GM19035 (cell line): Measurements from ENCODE around the gene PKN1.

Experiments
- ATAC-seq: cut with Tn5 transposase; IDR thresholded peaks from one replicate; pipeline ENCODE4 v1.9.1; 2021; ENCODE audit not compliant: unreplicated experiment

The PKN1 gene

DNA sequence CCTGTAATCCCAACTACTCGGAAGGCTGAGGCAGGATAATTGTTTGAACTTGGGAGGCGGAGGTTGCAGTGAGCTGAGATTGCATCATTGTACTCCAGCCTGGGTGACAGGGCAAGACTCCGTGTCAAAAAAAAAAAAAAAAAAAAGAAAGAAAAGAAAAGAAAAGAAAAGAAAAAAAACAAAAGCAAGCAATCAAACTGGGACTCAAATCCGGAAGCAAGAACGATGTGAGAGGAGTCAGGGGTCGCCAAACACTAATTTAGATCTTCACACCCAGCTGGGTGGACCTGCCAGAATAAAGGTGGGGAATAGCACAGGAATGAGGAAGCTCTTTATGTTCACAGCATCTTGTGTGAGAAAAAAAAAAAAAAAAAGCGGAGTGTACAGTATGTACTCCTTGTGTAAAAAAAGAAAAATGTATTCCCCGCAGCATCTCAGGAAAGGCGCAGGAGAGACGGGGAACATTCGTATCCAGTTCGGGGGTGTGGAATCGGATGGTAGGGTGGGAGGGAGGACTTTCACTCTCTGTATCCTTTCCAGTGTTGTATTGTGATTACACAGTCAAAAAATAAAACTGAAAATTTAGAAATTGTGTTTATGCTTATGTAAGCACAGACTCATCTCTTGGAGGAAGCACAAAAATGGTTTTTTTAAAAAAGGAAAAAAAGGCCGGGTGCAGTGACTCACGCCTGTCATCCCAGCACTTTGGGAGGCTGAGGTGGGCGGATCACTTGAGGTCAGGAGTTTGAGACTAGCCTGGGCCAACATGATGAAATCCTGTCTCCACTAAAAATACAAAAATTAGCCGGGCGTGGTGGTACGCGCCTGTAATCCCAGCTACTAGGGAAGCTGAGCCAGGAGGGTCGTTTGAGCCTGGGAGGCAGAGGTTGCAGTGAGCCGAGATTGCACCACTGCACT is 77.5 kb downstream of the PKN1 start:
- ATAC-seq: no peak

DNA sequence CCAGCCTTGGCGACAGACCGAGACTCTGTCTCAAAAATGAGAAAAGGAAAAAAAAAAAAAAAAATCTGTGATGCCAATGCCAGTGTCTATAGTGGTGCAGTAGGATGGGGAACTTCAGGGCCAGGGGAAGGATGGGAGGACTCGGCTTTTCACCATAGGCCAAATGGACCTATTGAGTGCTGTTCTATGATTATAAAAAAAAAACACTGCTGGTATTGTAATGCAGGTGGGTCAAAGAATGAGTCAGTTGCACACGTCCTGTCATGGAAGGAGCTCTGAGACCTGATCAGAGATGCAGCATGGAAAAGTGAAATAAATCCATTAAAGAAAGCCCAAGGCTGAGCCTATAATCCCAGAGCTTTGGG is 78.1 kb downstream of the PKN1 start:
- no peak for ATAC-seq

DNA sequence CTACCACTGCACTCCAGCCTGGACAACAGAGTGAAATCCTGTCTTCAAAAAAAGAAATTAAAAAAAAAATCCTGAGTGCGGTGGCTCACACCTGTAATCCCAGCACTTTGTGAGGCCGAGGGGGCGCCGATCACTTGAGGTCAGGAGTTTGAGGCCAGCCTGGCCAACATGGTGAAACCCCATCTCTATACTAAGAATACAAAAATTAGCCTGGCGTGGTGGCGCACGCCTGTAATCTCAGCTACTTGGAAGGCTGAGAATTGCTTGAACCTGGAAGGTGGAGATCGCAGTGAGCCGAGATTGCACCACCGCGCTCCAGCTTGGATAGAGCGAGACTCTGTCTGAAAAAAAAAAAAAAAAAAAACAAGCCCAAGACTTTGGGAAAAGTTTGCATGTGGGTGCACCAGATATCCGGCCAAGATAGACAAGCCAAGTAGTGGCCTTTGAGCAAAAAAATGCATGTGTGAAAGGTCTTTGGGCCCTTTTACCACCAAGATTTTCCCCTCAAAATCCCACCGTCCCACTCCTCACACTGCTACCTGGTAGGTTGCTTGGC is 79.4 kb downstream of the PKN1 start:
- no peak for ATAC-seq

DNA sequence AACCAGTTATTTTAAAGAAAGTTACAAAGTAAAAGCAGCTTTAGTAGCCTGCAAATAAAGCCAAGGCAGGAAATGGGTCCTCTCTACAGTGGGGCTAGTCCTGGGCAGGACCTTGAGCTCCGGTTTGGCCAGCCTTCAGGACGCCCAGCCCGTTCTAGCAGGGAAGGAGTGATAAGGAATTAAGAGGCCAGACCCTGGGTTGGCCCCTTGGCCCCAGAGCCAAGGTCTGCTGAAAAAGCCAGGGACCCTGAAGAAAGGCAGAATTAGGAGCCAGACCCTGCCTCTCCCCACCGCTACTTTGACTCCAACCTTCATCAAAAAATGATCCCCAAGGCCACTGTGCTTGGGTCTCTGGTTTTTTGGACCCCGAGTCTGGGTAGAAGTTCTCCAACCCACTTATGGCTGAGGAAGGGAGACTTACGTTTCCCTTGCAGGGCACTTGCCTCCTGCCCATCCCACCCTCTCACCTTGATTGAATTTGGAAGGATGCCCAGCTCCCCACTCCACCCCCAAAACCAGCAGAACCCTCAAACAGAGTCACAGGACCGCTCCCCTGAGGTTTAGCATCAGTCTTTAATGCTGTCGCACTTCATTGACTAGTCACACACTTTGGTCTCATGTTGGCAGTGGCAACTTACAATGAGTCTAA is 81.2 kb downstream of the PKN1 start:
- no peak for ATAC-seq

DNA sequence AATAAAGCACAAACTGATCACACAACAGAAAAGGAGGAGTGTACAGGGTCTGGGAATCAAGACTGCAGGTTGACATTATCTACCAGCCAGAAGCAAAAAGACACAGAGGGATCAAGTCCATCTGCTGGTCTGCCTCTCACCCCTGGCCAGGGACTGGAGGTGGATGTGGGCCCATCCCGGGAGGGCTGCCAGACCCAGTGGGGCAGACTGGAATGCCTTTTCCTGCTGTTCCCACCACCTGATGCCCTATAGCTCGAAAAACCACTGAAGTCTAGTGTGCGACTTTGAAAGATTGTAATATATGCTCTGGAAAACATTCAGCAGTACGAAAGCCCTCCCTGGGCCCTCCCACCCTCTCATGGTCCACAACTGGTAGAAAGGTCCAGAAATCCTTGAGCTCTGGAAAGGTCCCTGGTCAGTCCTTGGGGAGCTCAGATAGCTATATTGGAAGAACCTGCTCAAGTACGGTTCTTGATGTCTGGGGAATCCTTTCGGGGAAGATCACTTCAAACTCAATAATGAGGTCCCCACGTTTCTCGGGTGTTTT is 82.5 kb downstream of the PKN1 start:
- ATAC-seq: no peak

DNA sequence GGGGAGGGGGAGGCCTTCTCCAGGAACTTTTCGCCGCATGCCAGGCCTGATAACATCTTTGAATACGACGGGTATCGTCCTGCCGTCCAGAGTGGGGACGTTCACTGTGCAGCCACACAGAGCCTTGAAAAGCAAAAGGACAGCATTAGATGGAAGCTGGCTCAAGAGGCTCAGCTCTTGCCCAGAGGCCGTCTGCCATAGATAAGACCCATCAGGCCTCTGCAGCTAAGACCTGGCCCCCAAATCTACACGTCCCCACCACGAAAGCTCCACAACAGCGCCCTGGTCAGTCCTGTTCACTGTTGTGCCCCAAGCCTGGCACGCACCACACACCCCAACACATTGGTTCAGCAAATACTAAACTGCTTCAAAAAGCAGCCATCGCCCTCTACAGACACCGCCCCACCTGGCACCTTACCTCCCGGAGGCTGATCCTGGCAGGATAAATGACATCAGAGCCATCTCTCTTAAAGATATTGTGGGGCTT is 83.0 kb downstream of the PKN1 start:
- ATAC-seq: no peak

DNA sequence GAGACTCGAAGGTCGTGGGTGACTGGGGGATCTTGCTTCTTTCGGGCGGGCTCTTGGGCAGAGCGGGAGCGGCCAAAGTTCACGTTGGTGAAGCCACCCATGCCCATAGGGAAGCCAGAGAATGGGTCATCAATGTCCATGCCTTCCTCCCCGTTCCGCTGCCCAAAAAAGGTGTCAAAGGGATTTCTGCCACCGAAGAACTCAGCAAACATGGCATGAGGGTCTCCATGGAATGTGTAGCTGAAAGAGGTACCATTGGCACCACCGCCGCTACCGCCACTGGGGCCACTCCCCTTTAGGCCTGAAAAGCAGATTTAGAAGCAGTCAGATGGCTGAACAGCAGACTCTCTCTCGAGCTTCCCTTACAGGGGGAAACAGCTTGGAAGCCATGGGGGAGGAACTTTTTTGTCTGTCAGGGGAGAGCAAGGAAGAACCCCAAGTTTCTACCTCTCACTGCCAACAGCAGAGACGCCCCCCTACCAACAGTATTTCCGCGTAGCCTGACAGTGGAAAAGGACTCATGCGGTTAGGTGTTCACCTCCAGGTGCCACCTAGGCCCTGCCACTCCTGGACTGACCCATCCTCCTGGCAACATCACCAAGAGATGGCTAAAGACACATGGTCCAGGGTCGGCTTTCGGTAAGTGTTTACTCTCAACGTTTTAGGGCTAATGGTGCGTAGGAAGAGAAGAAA is 83.8 kb downstream of the PKN1 start:
- no peak for ATAC-seq

DNA sequence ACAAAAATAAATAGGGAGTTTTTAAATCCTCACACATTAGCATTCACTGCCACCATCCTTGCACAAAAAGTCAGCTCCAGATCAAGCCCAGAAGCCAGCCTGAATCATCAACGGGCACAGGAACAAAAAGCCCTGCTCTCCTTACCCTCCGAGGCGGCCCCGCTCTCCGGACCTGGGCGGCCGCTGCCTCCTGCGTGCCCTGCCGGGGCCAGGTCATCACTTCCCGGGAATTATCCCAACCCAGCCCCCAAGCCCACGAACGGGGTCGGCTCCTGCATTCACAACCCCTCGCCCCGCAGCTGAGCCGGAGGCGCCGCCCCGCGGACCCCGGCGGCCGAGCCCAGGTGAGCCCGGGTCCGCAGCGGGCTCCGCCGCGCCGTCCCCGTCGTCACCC is 84.3 kb downstream of the PKN1 start:
- no peak for ATAC-seq

DNA sequence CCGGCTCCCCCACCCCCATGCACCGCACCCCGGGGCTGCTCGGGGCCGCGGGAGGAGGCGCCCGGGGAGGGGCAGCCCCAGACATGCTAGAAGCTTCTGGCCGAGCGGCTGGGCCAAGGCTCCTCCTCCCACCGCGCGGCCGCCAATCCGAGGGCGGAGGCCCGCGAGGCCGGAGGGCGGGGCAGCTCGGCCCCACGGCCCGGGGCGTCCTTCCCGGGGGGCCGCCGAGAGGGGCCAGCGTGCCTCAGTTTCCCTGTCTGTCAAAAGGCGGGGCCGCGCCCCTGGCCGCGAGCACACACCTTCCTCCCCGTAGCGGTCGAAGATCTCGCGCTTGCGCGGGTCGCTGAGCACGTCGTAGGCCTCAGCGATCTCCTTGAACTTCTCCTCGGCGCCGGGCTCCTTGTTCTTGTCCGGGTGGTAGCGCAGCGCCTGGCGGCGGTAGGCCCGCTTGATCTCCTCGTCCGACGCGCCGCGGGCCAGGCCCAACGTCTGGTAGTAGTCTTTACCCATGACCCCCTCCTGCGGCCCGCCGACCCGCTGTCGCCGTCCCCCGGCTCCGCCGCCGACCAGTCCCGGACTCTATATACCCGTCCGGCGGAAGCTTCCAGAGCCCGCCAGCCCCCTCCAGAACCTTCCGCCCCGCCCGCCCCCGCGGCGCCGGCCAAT is 84.9 kb downstream of the PKN1 start, which contains the start of gene DNAJB1:
Gene DNAJB1, minus strand, starts transcription at position 558 of the 666 bp plus-strand sequence. Its CDS starts 48 bp downstream, at position 510.
- peak; percentile 69 for ATAC-seq

DNA sequence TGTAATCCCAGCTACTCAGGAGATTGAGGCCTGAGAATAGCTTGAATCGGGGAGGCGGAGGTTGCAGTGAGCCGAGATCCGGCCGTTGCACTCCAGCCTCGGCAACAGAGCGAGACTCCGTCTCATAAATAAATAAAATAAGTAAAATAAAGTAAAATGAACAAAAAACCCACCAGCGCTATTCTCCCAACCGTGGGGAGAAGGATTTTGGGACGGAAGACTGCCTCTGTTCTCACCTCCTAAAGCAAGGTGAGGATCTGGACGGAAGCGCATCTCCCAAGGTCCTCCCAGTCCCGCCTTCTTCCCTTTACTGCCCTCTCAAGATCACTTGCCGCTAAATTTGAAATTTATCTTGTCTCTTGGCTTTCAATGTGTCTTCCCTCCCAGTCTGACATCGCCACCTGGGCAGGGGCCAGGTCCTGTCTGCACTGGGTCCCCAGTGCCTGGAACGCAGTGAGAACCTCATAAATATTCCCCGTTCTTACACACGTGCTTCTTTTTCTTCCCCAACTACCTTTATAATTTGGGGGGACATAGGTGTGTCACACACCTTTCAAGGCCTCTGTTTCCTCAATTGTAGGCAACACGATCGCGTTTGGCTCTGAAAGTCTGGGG is 86.2 kb downstream of the PKN1 start:
- ATAC-seq: no peak

DNA sequence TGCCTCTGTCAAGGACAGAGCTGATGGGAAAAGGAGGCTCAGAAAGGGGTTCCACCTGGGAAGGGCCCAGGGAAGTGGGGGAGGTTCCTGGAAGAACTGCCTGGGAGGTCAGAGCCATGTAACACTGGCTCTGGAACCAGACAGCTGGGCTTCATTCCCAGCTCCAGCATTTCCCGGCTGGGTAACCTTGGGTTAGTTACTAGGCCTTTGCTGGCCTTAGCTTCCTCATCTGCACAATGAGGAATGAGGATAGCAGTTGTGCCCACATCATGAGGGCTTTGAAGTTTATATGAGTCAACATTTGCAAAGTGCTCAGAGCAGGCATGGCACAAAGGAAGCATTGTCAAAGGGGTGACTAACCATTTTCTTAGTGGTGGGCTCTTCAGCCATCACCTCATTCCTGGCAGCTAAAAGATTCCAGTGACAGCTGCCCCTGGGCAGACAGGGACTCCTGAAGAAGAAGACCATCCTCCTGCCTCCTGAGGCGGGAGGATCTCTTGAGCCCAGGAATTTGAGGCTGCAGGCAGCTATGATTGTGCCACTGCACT is 86.8 kb downstream of the PKN1 start:
- no peak for ATAC-seq

DNA sequence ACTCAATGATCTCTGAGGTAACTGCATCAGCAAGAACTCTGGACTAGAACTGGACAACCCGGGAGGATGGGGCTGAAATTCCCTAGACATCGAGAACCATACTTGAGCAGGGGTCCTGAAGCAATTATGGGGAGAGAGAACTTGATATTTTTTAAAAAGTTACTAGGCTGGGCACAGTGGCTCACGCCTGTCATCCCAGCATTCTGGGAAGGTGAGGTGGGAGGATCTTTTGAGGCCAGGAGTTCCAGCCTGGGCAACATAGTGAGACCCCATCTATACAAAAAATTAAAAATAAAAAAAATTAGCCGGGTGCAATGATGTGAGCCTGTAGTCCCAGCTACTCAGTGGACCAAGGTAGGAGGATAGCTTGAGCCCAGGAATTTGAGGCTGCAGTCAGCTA is 87.4 kb downstream of the PKN1 start:
- no peak for ATAC-seq
